ENCODE measurements around the gene NTF4.
A peak's percentile ranks its signal among the peaks of the same experiment; 100 is the strongest.

The NTF4 gene

DNA sequence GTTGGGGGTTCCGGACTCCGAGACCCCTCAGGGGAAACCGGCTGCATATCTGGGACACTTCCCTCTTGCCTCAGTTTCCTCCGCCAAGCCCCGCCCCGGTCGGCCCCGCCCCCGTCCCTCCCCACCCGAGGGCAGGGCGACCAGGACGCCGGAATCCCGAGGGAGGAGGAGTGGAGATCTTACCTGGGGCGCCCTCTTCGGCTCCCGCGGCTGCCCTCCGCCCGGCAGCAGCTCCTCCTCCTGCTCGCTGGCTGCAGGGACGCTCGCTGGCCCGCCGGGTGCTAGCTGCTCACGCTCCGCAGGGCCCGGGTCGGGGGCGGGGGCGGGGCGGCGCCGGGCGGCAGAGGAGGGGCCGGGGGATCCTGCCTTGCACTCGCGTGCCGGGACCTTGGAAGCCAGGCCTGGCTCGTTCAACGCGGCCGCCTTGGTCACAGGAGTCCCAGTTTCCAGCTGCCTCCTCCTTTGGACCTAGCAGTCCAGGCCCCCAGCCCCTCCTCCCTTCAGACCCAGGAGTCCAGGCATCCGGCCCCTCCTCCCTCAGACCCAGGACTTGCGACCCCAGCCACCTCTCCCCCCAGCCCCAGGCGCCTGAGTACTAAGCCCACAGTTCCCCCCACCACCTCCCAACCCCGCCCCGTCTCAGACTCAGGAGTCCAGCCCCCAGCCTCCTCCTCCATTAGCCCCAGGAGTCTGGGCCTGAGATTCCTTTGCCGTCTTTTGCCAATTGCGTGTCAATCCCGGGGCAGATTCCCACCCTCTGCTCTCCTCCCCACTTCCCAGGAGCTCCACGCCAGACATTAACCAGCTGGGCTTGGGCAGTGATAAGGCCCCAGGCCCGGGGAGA lies at the start of gene NTF4:
NTF4 (minus strand) TSS at position 51 of the 844 bp plus-strand sequence. CDS start 2,821 bp downstream, outside the sequence.
- Histone ChIP-seq H3K9ac (ENCODE audit: low read depth, low read length) (no peak within 1 kb of the TSS), H3K4me1 (ENCODE audit: control insufficient read depth, insufficient read depth, low read length) (peaks cover 22% of the 10 kb centered on the region), H3K27ac (ENCODE audit: low read depth, low read length) (peak within 1 kb of the TSS; percentile 35), H3K36me3 (ENCODE audit: control insufficient read depth, insufficient read depth, low read length) (no peaks in the 10 kb centered on the region), H3K27me3 (ENCODE audit: control insufficient read depth, insufficient read depth, low read length) (peaks cover 45% of the 10 kb centered on the region), H3K9me3 (ENCODE audit: control insufficient read depth, insufficient read depth, low read length) (no peaks in the 10 kb centered on the region), H3K4me3 (ENCODE audit: low read depth, low read length) (peak within 1 kb of the TSS; percentile 47)

GRCh38 chr19:49113762-49114629 lies 49.4 kb upstream of the NTF4 start, which contains the start of gene LIN7B:
LIN7B (plus strand) TSS chr19:49114370; CDS start chr19:49114405, 35 bp downstream.
- peaks cover 4% of the 10 kb centered on the region for H3K27me3 ChIP-seq (ENCODE audit: control insufficient read depth, insufficient read depth, low read length)
- peaks cover 8% of the 10 kb centered on the region for H3K36me3 ChIP-seq (ENCODE audit: control insufficient read depth, insufficient read depth, low read length)
- peaks cover 8% of the 10 kb centered on the region for H3K4me1 ChIP-seq (ENCODE audit: control insufficient read depth, insufficient read depth, low read length)
- H3K9ac ChIP-seq (ENCODE audit: low read depth, low read length): no peak within 1 kb of the TSS
- H3K27ac ChIP-seq (ENCODE audit: low read depth, low read length): peak within 1 kb of the TSS; percentile 50
- H3K4me3 ChIP-seq (ENCODE audit: low read depth, low read length): peak within 1 kb of the TSS; percentile 58
- H3K9me3 ChIP-seq (ENCODE audit: control insufficient read depth, insufficient read depth, low read length): no peaks in the 10 kb centered on the region

- no peak overlapping the region for H3K27ac ChIP-seq (ENCODE audit: low read depth, low read length)
- no peak overlapping the region for H3K4me3 ChIP-seq (ENCODE audit: low read depth, low read length)
- H3K4me1 ChIP-seq (ENCODE audit: control insufficient read depth, insufficient read depth, low read length): no peaks in the 10 kb centered on the region
- peaks cover 4% of the 10 kb centered on the region for H3K27me3 ChIP-seq (ENCODE audit: control insufficient read depth, insufficient read depth, low read length)
- H3K36me3 ChIP-seq (ENCODE audit: control insufficient read depth, insufficient read depth, low read length): peaks cover 33% of the 10 kb centered on the region
- no peak overlapping the region for H3K9ac ChIP-seq (ENCODE audit: low read depth, low read length)
- H3K9me3 ChIP-seq (ENCODE audit: control insufficient read depth, insufficient read depth, low read length): no peaks in the 10 kb centered on the region
Measured at GRCh38 chr19:49111218-49111998, 46.8 kb upstream of the NTF4 start.

- Histone ChIP-seq H3K36me3 (ENCODE audit: control insufficient read depth, insufficient read depth, low read length) (peaks cover 42% of the 10 kb centered on the region), H3K9me3 (ENCODE audit: control insufficient read depth, insufficient read depth, low read length) (no peaks in the 10 kb centered on the region), H3K4me1 (ENCODE audit: control insufficient read depth, insufficient read depth, low read length) (no peaks in the 10 kb centered on the region), H3K9ac (ENCODE audit: low read depth, low read length) (no peak overlapping the region), H3K4me3 (ENCODE audit: low read depth, low read length) (no peak overlapping the region), H3K27me3 (ENCODE audit: control insufficient read depth, insufficient read depth, low read length) (peaks cover 4% of the 10 kb centered on the region), H3K27ac (ENCODE audit: low read depth, low read length) (no peak overlapping the region)
Measured at GRCh38 chr19:49110567-49110966, 45.9 kb upstream of the NTF4 start.

DNA sequence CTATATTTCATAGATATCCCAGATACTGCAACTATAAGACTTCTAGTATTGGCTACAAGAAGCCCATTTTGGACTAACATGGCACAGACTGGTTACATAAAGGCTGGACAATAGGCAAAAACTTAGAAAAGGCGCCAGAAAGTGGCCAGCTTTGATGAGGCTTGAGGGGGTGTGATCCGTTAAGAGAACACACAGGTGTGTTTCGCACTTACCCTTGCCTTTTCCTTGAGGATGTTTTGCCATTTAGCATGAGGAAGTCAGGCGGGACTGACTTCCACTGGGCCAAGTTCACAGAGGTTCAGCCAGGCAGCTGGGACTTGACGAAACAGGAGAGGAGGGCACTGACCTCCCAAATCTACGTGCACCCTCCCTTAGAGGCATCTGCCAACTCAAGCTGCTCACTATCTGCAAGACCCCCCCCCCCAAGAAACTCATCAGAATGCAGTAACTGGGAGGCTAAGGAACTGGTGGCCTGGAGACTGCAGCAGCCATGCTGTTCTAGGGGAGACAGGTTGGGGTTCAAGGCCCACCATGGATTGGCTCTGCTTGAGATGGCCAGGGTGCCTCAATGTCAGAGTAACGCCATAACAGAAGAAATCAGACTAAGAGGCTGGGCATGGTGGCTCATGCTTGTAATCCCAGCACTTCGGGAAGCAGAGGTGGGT lies 45.1 kb upstream of the NTF4 start:
- H3K27ac ChIP-seq (ENCODE audit: low read depth, low read length): no peak overlapping the region
- H3K27me3 ChIP-seq (ENCODE audit: control insufficient read depth, insufficient read depth, low read length): no peaks in the 10 kb centered on the region
- H3K36me3 ChIP-seq (ENCODE audit: control insufficient read depth, insufficient read depth, low read length): peaks cover 49% of the 10 kb centered on the region
- no peak overlapping the region for H3K9ac ChIP-seq (ENCODE audit: low read depth, low read length)
- H3K9me3 ChIP-seq (ENCODE audit: control insufficient read depth, insufficient read depth, low read length): no peaks in the 10 kb centered on the region
- no peaks in the 10 kb centered on the region for H3K4me1 ChIP-seq (ENCODE audit: control insufficient read depth, insufficient read depth, low read length)
- H3K4me3 ChIP-seq (ENCODE audit: low read depth, low read length): no peak overlapping the region

DNA sequence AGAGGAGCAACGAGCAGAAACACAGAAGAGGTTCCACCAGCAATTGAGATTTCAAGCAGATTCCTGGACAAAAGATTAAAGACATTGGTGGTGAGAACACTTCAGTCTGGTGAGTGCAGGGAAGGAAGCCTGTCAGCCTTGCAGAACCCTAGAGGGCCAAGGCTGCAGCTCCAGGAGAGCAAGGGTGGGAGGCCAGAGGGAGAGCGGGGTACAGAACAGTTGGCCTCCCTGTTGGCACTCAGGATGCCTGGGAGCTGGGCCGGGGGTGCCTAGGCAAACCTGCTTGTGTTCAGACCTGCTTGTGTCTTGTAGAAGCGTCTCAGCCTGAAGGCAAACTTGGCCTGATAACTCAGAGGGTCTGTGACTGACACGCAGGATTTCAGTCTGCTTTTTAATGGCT lies 44.4 kb upstream of the NTF4 start:
- Histone ChIP-seq H3K4me1 (ENCODE audit: control insufficient read depth, insufficient read depth, low read length) (no peaks in the 10 kb centered on the region), H3K9ac (ENCODE audit: low read depth, low read length) (no peak overlapping the region), H3K36me3 (ENCODE audit: control insufficient read depth, insufficient read depth, low read length) (peaks cover 56% of the 10 kb centered on the region), H3K9me3 (ENCODE audit: control insufficient read depth, insufficient read depth, low read length) (no peaks in the 10 kb centered on the region), H3K27me3 (ENCODE audit: control insufficient read depth, insufficient read depth, low read length) (no peaks in the 10 kb centered on the region), H3K4me3 (ENCODE audit: low read depth, low read length) (no peak overlapping the region), H3K27ac (ENCODE audit: low read depth, low read length) (peak overlapping the region; percentile 42)

DNA sequence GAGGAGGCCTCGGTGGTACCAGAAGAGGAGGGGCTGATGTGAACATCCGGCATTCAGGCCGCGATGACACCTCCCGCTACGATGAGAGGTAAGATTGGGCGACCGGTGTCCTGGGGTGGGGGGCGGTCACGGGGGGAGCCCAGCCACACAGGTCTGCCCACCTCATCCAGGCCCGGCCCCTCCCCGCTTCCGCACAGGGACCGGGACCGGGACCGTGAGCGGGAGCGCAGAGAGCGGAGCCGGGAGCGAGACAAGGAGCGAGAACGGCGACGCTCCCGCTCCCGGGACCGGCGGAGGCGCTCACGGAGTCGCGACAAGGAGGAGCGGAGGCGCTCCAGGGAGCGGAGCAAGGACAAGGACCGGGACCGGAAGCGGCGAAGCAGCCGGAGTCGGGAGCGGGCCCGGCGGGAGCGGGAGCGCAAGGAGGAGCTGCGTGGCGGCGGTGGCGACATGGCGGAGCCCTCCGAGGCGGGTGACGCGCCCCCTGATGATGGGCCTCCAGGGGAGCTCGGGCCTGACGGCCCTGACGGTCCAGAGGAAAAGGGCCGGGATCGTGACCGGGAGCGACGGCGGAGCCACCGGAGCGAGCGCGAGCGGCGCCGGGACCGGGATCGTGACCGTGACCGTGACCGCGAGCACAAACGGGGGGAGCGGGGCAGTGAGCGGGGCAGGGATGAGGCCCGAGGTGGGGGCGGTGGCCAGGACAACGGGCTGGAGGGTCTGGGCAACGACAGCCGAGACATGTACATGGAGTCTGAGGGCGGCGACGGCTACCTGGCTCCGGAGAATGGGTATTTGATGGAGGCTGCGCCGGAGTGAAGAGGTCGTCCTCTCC lies 43.2 kb upstream of the NTF4 start:
- H3K9ac ChIP-seq (ENCODE audit: low read depth, low read length): no peak overlapping the region
- H3K27me3 ChIP-seq (ENCODE audit: control insufficient read depth, insufficient read depth, low read length): no peaks in the 10 kb centered on the region
- H3K27ac ChIP-seq (ENCODE audit: low read depth, low read length): peak overlapping the region; percentile 42
- no peaks in the 10 kb centered on the region for H3K4me1 ChIP-seq (ENCODE audit: control insufficient read depth, insufficient read depth, low read length)
- H3K36me3 ChIP-seq (ENCODE audit: control insufficient read depth, insufficient read depth, low read length): peaks cover 67% of the 10 kb centered on the region
- no peak overlapping the region for H3K4me3 ChIP-seq (ENCODE audit: low read depth, low read length)
- H3K9me3 ChIP-seq (ENCODE audit: control insufficient read depth, insufficient read depth, low read length): no peaks in the 10 kb centered on the region

GRCh38 chr19:49106648-49107135 lies 42.1 kb upstream of the NTF4 start:
- Histone ChIP-seq H3K4me1 (ENCODE audit: control insufficient read depth, insufficient read depth, low read length) (no peaks in the 10 kb centered on the region), H3K27ac (ENCODE audit: low read depth, low read length) (peak overlapping the region; percentile 57), H3K4me3 (ENCODE audit: low read depth, low read length) (no peak overlapping the region), H3K9me3 (ENCODE audit: control insufficient read depth, insufficient read depth, low read length) (no peaks in the 10 kb centered on the region), H3K9ac (ENCODE audit: low read depth, low read length) (no peak overlapping the region), H3K27me3 (ENCODE audit: control insufficient read depth, insufficient read depth, low read length) (no peaks in the 10 kb centered on the region), H3K36me3 (ENCODE audit: control insufficient read depth, insufficient read depth, low read length) (peaks cover 76% of the 10 kb centered on the region)

GRCh38 chr19:49104229-49104864 lies 39.7 kb upstream of the NTF4 start:
- Histone ChIP-seq H3K9ac (ENCODE audit: low read depth, low read length) (no peak overlapping the region), H3K4me1 (ENCODE audit: control insufficient read depth, insufficient read depth, low read length) (no peaks in the 10 kb centered on the region), H3K27ac (ENCODE audit: low read depth, low read length) (no peak overlapping the region), H3K27me3 (ENCODE audit: control insufficient read depth, insufficient read depth, low read length) (no peaks in the 10 kb centered on the region), H3K4me3 (ENCODE audit: low read depth, low read length) (no peak overlapping the region), H3K36me3 (ENCODE audit: control insufficient read depth, insufficient read depth, low read length) (peaks cover 90% of the 10 kb centered on the region), H3K9me3 (ENCODE audit: control insufficient read depth, insufficient read depth, low read length) (no peaks in the 10 kb centered on the region)
